Measurements from ENCODE around the gene ZNF500. TPM values are rescaled to one million over a fixed set of nuclear protein-coding genes. Genes with fewer than 3 reads are reported as not detected.
"Not testable (repeated sequence)": the region's sequence is repeated elsewhere in the genome, so short reads cannot be mapped to it uniquely, and the experiment has no call there.

ZNF500 gene
- polyA plus RNA-seq, 1 donor: 10.4 TPM

- no peak overlapping the region for H3K4me3 ChIP-seq (ENCODE audit: low read length)
- WGBS (ENCODE audit: insufficient coverage, low lambda C conversion rate): no CpG with 5 or more reads among the region's 13 CpGs
- H3K36me3 ChIP-seq (ENCODE audit: control insufficient read depth, insufficient read depth, low read length): peaks cover 4% of the 10 kb centered on the region
- peaks cover 6% of the 10 kb centered on the region for H3K4me1 ChIP-seq (ENCODE audit: control insufficient read depth, insufficient read depth, low read length)
- no peak overlapping the region for H3K27ac ChIP-seq (ENCODE audit: low read length)
- DNase-seq: no peak
- H3K9me3 ChIP-seq (ENCODE audit: control insufficient read depth, low read depth, low read length): no peaks in the 10 kb centered on the region
- no peaks in the 10 kb centered on the region for H3K27me3 ChIP-seq (ENCODE audit: control insufficient read depth, insufficient read depth, low read length)
Measured at GRCh38 chr16:4744555-4745273, 22.2 kb downstream of the ZNF500 start.

GRCh38 chr16:4743226-4743878, 23.6 kb downstream of the ZNF500 start:
- no peaks in the 10 kb centered on the region for H3K27me3 ChIP-seq (ENCODE audit: control insufficient read depth, insufficient read depth, low read length)
- H3K9me3 ChIP-seq (ENCODE audit: control insufficient read depth, low read depth, low read length): no peaks in the 10 kb centered on the region
- no CpG with 5 or more reads among the region's 14 CpGs for WGBS (ENCODE audit: insufficient coverage, low lambda C conversion rate)
- H3K36me3 ChIP-seq (ENCODE audit: control insufficient read depth, insufficient read depth, low read length): no peaks in the 10 kb centered on the region
- DNase-seq: peak; percentile 51 to 62
- peaks cover 6% of the 10 kb centered on the region for H3K4me1 ChIP-seq (ENCODE audit: control insufficient read depth, insufficient read depth, low read length)
- H3K4me3 ChIP-seq (ENCODE audit: low read length): peak overlapping the region; percentile 30
- no peak overlapping the region for H3K27ac ChIP-seq (ENCODE audit: low read length)

- not testable (repeated sequence) for H3K9me3 ChIP-seq (ENCODE audit: control insufficient read depth, low read depth, low read length); H3K27me3 ChIP-seq (ENCODE audit: control insufficient read depth, insufficient read depth, low read length); DNase-seq; H3K4me1 ChIP-seq (ENCODE audit: control insufficient read depth, insufficient read depth, low read length); H3K4me3 ChIP-seq (ENCODE audit: low read length); H3K27ac ChIP-seq (ENCODE audit: low read length); H3K36me3 ChIP-seq (ENCODE audit: control insufficient read depth, insufficient read depth, low read length)
- WGBS (ENCODE audit: insufficient coverage, low lambda C conversion rate): no CpG with 5 or more reads among the region's 5 CpGs
Measured at GRCh38 chr16:4738370-4738769, 28.6 kb downstream of the ZNF500 start.

- H3K27me3 ChIP-seq (ENCODE audit: control insufficient read depth, insufficient read depth, low read length): no peaks in the 10 kb centered on the region
- H3K27ac ChIP-seq (ENCODE audit: low read length): no peak overlapping the region
- DNase-seq: no peak
- H3K4me3 ChIP-seq (ENCODE audit: low read length): no peak overlapping the region
- H3K36me3 ChIP-seq (ENCODE audit: control insufficient read depth, insufficient read depth, low read length): no peaks in the 10 kb centered on the region
- H3K9me3 ChIP-seq (ENCODE audit: control insufficient read depth, low read depth, low read length): no peaks in the 10 kb centered on the region
- peaks cover 4% of the 10 kb centered on the region for H3K4me1 ChIP-seq (ENCODE audit: control insufficient read depth, insufficient read depth, low read length)
- no CpG with 5 or more reads among the region's 15 CpGs for WGBS (ENCODE audit: insufficient coverage, low lambda C conversion rate)
Measured at GRCh38 chr16:4737545-4737944, 29.4 kb downstream of the ZNF500 start.

- H3K4me1 ChIP-seq (ENCODE audit: control insufficient read depth, insufficient read depth, low read length): peaks cover 4% of the 10 kb centered on the region
- peaks cover 2% of the 10 kb centered on the region for H3K36me3 ChIP-seq (ENCODE audit: control insufficient read depth, insufficient read depth, low read length)
- H3K4me3 ChIP-seq (ENCODE audit: low read length): no peak overlapping the region
- 100% methylated on average over 1 of the region's 4 CpGs for WGBS (ENCODE audit: insufficient coverage, low lambda C conversion rate)
- no peaks in the 10 kb centered on the region for H3K27me3 ChIP-seq (ENCODE audit: control insufficient read depth, insufficient read depth, low read length)
- H3K9me3 ChIP-seq (ENCODE audit: control insufficient read depth, low read depth, low read length): no peaks in the 10 kb centered on the region
- no peak overlapping the region for H3K27ac ChIP-seq (ENCODE audit: low read length)
- DNase-seq: no peak
Measured at GRCh38 chr16:4736546-4736945, 30.4 kb downstream of the ZNF500 start.

- WGBS (ENCODE audit: insufficient coverage, low lambda C conversion rate): no CpG with 5 or more reads among the region's 38 CpGs
- H3K27me3 ChIP-seq (ENCODE audit: control insufficient read depth, insufficient read depth, low read length): no peaks in the 10 kb centered on the region
- peak; percentile 66 to 76 for DNase-seq
- H3K9me3 ChIP-seq (ENCODE audit: control insufficient read depth, low read depth, low read length): no peaks in the 10 kb centered on the region
- peaks cover 4% of the 10 kb centered on the region for H3K4me1 ChIP-seq (ENCODE audit: control insufficient read depth, insufficient read depth, low read length)
- H3K36me3 ChIP-seq (ENCODE audit: control insufficient read depth, insufficient read depth, low read length): peaks cover 6% of the 10 kb centered on the region
- peak overlapping the region; percentile 84 for H3K4me3 ChIP-seq (ENCODE audit: low read length)
- H3K27ac ChIP-seq (ENCODE audit: low read length): peak overlapping the region; percentile 66
Measured at GRCh38 chr16:4734730-4735535, 32.0 kb downstream of the ZNF500 start.

GRCh38 chr16:4734063-4734729, 32.8 kb downstream of the ZNF500 start, which contains the start of the genes ANKS3 and DNAAF8:
TSS of gene ANKS3 (minus strand) at chr16:4734271. CDS start at chr16:4730149, 4,122 bp downstream.
TSS of gene DNAAF8 (plus strand) at chr16:4734537. CDS start at chr16:4736515, 1,978 bp downstream.
- Histone ChIP-seq H3K4me1 (ENCODE audit: control insufficient read depth, insufficient read depth, low read length) (peaks cover 4% of the 10 kb centered on the region), H3K36me3 (ENCODE audit: control insufficient read depth, insufficient read depth, low read length) (peaks cover 9% of the 10 kb centered on the region), H3K27me3 (ENCODE audit: control insufficient read depth, insufficient read depth, low read length) (no peaks in the 10 kb centered on the region), H3K9me3 (ENCODE audit: control insufficient read depth, low read depth, low read length) (no peaks in the 10 kb centered on the region), H3K4me3 (ENCODE audit: low read length) (peak within 1 kb of the TSS; percentile 84), H3K27ac (ENCODE audit: low read length) (peak within 1 kb of the TSS; percentile 66)
- DNase-seq: peak; percentile 95 to 96
- WGBS (ENCODE audit: insufficient coverage, low lambda C conversion rate): no CpG with 5 or more reads among the region's 70 CpGs

GRCh38 chr16:4733747-4734062, 33.3 kb downstream of the ZNF500 start:
- DNase-seq: no peak
- Histone ChIP-seq H3K36me3 (ENCODE audit: control insufficient read depth, insufficient read depth, low read length) (peaks cover 14% of the 10 kb centered on the region), H3K4me3 (ENCODE audit: low read length) (peak overlapping the region; percentile 84)

GRCh38 chr16:4733211-4733742, 33.7 kb downstream of the ZNF500 start:
- DNase-seq: no peak
- peak overlapping the region; percentile 84 for H3K4me3 ChIP-seq (ENCODE audit: low read length)
- peaks cover 4% of the 10 kb centered on the region for H3K4me1 ChIP-seq (ENCODE audit: control insufficient read depth, insufficient read depth, low read length)
- no peaks in the 10 kb centered on the region for H3K27me3 ChIP-seq (ENCODE audit: control insufficient read depth, insufficient read depth, low read length)
- no peak overlapping the region for H3K27ac ChIP-seq (ENCODE audit: low read length)
- WGBS (ENCODE audit: insufficient coverage, low lambda C conversion rate): no CpG with 5 or more reads among the region's 17 CpGs
- H3K36me3 ChIP-seq (ENCODE audit: control insufficient read depth, insufficient read depth, low read length): peaks cover 18% of the 10 kb centered on the region
- H3K9me3 ChIP-seq (ENCODE audit: control insufficient read depth, low read depth, low read length): no peaks in the 10 kb centered on the region

More at GRCh38 chr16:4733747-4734062, 33.3 kb downstream of the ZNF500 start:
- peak overlapping the region; percentile 49 for H3K27ac ChIP-seq (ENCODE audit: low read length)
- no peaks in the 10 kb centered on the region for H3K27me3 ChIP-seq (ENCODE audit: control insufficient read depth, insufficient read depth, low read length)
- WGBS (ENCODE audit: insufficient coverage, low lambda C conversion rate): no CpG with 5 or more reads among the region's 19 CpGs
- peaks cover 4% of the 10 kb centered on the region for H3K4me1 ChIP-seq (ENCODE audit: control insufficient read depth, insufficient read depth, low read length)
- no peaks in the 10 kb centered on the region for H3K9me3 ChIP-seq (ENCODE audit: control insufficient read depth, low read depth, low read length)

GRCh38 chr16:4729876-4730275, 37.1 kb downstream of the ZNF500 start:
- H3K4me3 ChIP-seq (ENCODE audit: low read length): no peak overlapping the region
- H3K36me3 ChIP-seq (ENCODE audit: control insufficient read depth, insufficient read depth, low read length): peaks cover 43% of the 10 kb centered on the region
- H3K27ac ChIP-seq (ENCODE audit: low read length): no peak overlapping the region
- 90% methylated on average over 2 of the region's 15 CpGs for WGBS (ENCODE audit: insufficient coverage, low lambda C conversion rate)
- DNase-seq: no peak
- H3K9me3 ChIP-seq (ENCODE audit: control insufficient read depth, low read depth, low read length): no peaks in the 10 kb centered on the region
- no peaks in the 10 kb centered on the region for H3K27me3 ChIP-seq (ENCODE audit: control insufficient read depth, insufficient read depth, low read length)
- no peaks in the 10 kb centered on the region for H3K4me1 ChIP-seq (ENCODE audit: control insufficient read depth, insufficient read depth, low read length)

Data from large intestine (tissue), 3 donors.